ENCODE results near the gene NTHL1.

DNA sequence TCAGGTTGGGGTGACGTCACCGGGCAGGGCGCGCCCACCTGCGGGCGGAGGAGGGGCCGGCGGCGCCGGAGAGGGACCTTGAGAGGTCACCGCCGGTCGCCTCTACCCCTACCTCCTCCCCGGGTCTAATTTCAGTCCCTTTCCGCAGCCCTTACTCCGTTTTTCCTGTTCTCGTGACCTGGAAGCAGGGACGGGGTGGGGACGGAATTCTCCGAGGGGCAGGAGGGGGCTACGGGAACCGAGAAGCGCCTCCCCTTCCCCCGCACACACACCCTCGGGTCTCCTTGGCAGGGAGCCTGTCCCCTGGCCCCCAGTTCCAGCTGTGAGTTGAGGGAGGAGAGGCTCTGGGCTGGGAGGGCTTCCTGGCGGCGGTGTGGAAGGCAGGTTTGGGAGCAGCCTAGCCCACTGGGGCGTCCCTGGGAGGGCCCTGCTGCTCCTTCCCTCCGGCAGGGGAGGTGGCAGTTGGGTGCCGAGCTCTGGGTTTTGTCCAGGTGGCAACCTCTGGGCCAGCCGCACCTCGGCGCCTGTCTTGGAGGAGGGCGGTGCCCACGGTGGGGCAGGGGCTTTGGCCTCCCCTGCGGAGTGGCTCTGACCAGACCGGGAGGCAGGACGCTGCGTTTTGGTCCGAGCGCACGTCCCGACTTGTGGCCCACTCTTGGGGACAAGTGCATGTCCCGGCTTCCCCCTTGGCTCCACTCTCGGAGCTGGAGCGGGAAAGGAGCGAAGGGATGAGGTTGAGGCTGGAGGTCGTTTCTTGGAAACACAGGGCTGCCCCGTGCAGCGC, 57.1 kb downstream of the NTHL1 start:
- TF ChIP-seq POLR2A (IDR thresholded peaks at IDR 0.05), result no peak
- TF ChIP-seq, protein P1, sequence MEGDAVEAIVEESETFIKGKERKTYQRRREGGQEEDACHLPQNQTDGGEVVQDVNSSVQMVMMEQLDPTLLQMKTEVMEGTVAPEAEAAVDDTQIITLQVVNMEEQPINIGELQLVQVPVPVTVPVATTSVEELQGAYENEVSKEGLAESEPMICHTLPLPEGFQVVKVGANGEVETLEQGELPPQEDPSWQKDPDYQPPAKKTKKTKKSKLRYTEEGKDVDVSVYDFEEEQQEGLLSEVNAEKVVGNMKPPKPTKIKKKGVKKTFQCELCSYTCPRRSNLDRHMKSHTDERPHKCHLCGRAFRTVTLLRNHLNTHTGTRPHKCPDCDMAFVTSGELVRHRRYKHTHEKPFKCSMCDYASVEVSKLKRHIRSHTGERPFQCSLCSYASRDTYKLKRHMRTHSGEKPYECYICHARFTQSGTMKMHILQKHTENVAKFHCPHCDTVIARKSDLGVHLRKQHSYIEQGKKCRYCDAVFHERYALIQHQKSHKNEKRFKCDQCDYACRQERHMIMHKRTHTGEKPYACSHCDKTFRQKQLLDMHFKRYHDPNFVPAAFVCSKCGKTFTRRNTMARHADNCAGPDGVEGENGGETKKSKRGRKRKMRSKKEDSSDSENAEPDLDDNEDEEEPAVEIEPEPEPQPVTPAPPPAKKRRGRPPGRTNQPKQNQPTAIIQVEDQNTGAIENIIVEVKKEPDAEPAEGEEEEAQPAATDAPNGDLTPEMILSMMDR (IDR thresholded peaks at IDR 0.05), result no peak

Measured in testis (tissue), 2 donors.